Progenitor cell of endocrine pancreas (in vitro differentiated cells): Measurements from ENCODE around the gene KLHL40. TPM values are rescaled to one million over a fixed set of nuclear protein-coding genes. Genes with fewer than 3 reads are reported as not detected.

Source experiments
- DNase-seq: peaks from one replicate; pipeline ENCODE4 v3.0.0; 2021; ENCODE audit warnings: low spot score; ENCODE audit not compliant: unreplicated experiment
- H3K27ac Mint-ChIP-seq: 2 replicates; pipeline ENCODE4 v1.8.0; 2021; ENCODE audit warnings: mild to moderate bottlenecking, moderate library complexity, mixed read lengths
- H3K27me3 Mint-ChIP-seq: 2 replicates; pipeline ENCODE4 v1.8.0; 2021; ENCODE audit warnings: mixed read lengths
- H3K36me3 Mint-ChIP-seq: 2 replicates; pipeline ENCODE4 v1.8.0; 2022; ENCODE audit warnings: mixed read lengths; ENCODE audit not compliant: insufficient read depth
- H3K4me1 Mint-ChIP-seq: 2 replicates; pipeline ENCODE4 v1.8.0; 2021; ENCODE audit warnings: low read depth, mixed read lengths
- H3K4me3 Mint-ChIP-seq: 2 replicates; pipeline ENCODE4 v1.8.0; 2021; ENCODE audit warnings: low read depth, mild to moderate bottlenecking, moderate library complexity, mixed read lengths
- H3K9me3 Mint-ChIP-seq: 2 replicates; pipeline ENCODE4 v1.8.0; 2021; ENCODE audit warnings: low read depth, mixed read lengths
- CTCF ChIP-seq: fragments of 200-600 bp; sonication (generic); IDR thresholded peaks from one replicate; pipeline ENCODE4 v1.5.0; 2021; ENCODE audit warnings: antibody characterized with exemption, mild to moderate bottlenecking; ENCODE audit not compliant: unreplicated experiment
- total RNA-seq: library from RNA; stranded (reverse); gene quantifications from 2 replicates; pipeline ENCODE4 v1.2.1, GENCODE V29; 2021

Gene KLHL40
- total RNA-seq, 1 donor from 2014 or later, result not detected

DNA sequence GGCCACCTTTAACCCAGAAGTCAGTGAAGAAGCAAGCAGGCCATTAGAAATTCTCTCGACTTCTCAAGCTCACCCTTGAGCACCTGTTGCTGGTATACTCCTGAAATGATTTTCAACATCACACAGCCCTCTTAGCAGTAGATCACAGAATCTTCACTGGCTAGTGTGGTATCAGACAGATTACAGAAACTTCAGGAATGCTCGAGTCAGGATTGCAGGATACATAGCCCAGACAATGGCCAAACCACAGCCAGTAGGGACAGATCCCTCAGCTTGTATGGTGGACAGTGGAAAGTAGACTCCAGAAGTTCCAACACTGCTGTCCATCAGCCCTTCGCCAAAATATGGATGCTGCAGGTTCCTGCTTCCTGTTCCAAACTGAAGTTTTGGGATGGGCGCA, 4.5 kb upstream of the KLHL40 start:
- H3K27ac Mint-ChIP-seq, result no peak overlapping the region
- no peaks in the 10 kb centered on the region for H3K36me3 Mint-ChIP-seq
- peaks cover 7% of the 10 kb centered on the region for H3K27me3 Mint-ChIP-seq
- peaks cover 15% of the 10 kb centered on the region for H3K9me3 Mint-ChIP-seq
- DNase-seq, result no peak
- H3K4me3 Mint-ChIP-seq, result no peak overlapping the region
- no peaks in the 10 kb centered on the region for H3K4me1 Mint-ChIP-seq
- TF ChIP-seq CTCF, result no peak

GRCh38 chr3:42681361-42682038, 3.8 kb upstream of the KLHL40 start:
- Mint-ChIP-seq H3K9me3 (peaks cover 8% of the 10 kb centered on the region), H3K27me3 (peaks cover 7% of the 10 kb centered on the region), H3K27ac (no peak overlapping the region), H3K4me3 (no peak overlapping the region), H3K4me1 (no peaks in the 10 kb centered on the region), H3K36me3 (no peaks in the 10 kb centered on the region)
- TF ChIP-seq CTCF, result no peak
- no peak for DNase-seq

GRCh38 chr3:42682301-42683070, 2.9 kb upstream of the KLHL40 start:
- Mint-ChIP-seq H3K36me3 (no peaks in the 10 kb centered on the region), H3K27ac (peak overlapping the region; percentile 63), H3K4me3 (no peak overlapping the region), H3K27me3 (peaks cover 7% of the 10 kb centered on the region), H3K4me1 (no peaks in the 10 kb centered on the region), H3K9me3 (peaks cover 5% of the 10 kb centered on the region)
- DNase-seq, result no peak
- TF ChIP-seq CTCF, result no peak

DNA sequence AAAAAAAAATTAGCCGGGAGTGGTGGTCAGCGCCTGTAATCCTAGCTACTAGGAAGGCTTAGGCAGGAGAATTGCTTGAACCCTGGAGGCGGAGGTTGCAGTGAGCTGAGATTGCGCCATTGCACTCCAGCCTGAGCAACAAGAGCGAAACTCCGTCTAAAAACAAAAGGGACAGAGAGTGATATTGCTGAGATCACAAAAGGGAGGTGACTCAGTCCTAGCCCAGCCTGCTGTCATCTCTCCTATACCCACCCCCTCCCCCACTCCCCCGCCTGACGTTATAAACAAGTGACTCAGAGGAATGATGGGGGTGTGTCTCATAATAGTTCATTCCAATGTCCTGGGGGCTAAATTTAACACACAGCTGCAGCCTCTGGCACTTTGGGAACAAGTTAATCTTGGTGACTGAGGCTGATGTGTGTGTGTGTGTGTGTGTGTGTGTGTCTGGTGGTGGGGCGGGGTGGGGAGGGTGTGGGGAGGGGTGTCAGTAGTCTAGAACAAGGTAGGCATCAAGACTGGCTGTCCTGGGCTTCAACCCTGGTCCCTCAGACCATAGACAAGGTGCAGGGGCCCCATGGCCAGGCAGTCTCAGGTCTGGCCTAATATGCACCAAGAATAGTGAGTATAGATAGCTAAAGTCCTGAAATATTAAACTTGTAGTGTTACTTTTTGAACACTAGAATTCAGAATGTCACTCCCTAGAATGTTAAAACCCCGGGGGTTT, 1.3 kb upstream of the KLHL40 start:
- no peaks in the 10 kb centered on the region for H3K9me3 Mint-ChIP-seq
- peaks cover 7% of the 10 kb centered on the region for H3K27me3 Mint-ChIP-seq
- TF ChIP-seq CTCF, result no peak
- no peak overlapping the region for H3K4me3 Mint-ChIP-seq
- H3K36me3 Mint-ChIP-seq, result no peaks in the 10 kb centered on the region
- no peak for DNase-seq
- H3K27ac Mint-ChIP-seq, result no peak overlapping the region
- no peaks in the 10 kb centered on the region for H3K4me1 Mint-ChIP-seq

GRCh38 chr3:42684632-42685362, 540 bp upstream of the KLHL40 start:
- no peaks in the 10 kb centered on the region for H3K4me1 Mint-ChIP-seq
- DNase-seq, result no peak
- TF ChIP-seq CTCF, result no peak
- no peak overlapping the region for H3K27ac Mint-ChIP-seq
- H3K9me3 Mint-ChIP-seq, result no peaks in the 10 kb centered on the region
- H3K36me3 Mint-ChIP-seq, result no peaks in the 10 kb centered on the region
- no peak overlapping the region for H3K4me3 Mint-ChIP-seq
- H3K27me3 Mint-ChIP-seq, result peaks cover 14% of the 10 kb centered on the region
